ENCODE measurements around the gene CDK6.

DNA sequence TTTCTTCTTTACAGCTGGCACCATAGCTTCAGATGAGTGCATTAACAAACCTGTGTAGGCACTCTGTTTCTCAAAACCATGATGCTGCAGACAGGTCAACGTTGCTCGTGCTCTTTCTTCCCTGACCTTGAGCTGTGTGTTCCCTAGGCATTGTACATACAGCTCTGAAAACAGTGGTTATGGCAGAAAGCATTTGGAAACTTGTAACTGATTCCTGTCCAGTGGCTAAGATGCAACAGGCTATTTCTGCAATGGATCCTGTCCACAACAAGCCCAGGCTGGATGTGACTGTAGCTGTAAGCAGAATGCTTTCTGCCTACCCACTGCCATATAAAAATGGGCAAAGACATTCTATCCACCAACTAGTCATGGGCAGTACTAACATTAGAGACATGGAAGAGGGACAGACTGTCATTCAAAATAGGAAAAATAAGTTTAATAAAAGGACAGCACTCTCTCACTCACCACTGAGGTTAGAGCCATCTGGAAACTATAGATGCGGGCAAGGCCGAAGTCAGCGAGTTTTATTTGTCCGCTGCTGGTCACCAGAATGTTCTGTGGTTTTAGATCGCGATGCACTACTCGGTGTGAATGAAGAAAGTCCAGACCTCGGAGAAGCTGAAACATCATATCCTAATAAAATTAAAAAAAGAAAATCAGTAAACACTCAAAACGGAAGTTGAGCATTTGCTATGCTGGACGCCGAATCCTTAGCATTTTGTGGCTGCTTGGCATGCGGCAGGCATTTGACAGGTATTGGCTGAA is 111.0 kb downstream of the CDK6 start:
- TF ChIP-seq, protein P1, sequence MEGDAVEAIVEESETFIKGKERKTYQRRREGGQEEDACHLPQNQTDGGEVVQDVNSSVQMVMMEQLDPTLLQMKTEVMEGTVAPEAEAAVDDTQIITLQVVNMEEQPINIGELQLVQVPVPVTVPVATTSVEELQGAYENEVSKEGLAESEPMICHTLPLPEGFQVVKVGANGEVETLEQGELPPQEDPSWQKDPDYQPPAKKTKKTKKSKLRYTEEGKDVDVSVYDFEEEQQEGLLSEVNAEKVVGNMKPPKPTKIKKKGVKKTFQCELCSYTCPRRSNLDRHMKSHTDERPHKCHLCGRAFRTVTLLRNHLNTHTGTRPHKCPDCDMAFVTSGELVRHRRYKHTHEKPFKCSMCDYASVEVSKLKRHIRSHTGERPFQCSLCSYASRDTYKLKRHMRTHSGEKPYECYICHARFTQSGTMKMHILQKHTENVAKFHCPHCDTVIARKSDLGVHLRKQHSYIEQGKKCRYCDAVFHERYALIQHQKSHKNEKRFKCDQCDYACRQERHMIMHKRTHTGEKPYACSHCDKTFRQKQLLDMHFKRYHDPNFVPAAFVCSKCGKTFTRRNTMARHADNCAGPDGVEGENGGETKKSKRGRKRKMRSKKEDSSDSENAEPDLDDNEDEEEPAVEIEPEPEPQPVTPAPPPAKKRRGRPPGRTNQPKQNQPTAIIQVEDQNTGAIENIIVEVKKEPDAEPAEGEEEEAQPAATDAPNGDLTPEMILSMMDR (IDR thresholded peaks at IDR 0.05; ENCODE audit: low read length) = no peak
- TF ChIP-seq EZH2 (IDR thresholded peaks at IDR 0.05; ENCODE audit: borderline replicate concordance, low read length) = no peak

Measured in OCI-LY1 (cell line).